Spleen (tissue), 7 donors: ENCODE data around the gene AGO4.

Source experiments
- POLR2A ChIP-seq, 3 donors: fragments of 450-650 bp; IDR thresholded peaks; one replicate each; pipeline ENCODE4 v1.5.1; 2017; ENCODE audit warnings: antibody characterized with exemption in 3 of 3, mild to moderate bottlenecking in 1 of 3
- POLR2AphosphoS5 ChIP-seq, 3 donors: sonication (generic); formaldehyde crosslinking; IDR thresholded peaks; one replicate each; pipeline ENCODE4 v1.5.1; 2017; ENCODE audit warnings: antibody characterized with exemption in 3 of 3
- TF ChIP-seq, protein P1 (sequence below), 11 experiments: fragments of 200-600 bp in 7 of 11; fragments of 450-650 bp in 4 of 11; sonication (generic) in 4 of 11; IDR thresholded peaks in 8 of 11; conservative IDR thresholded peaks in 3 of 11; 1 replicate in 7 of 11; 2 replicates in 4 of 11; pipeline versions ENCODE4 v1.4.0 to v1.8.0; 2016 to 2021; ENCODE audit warnings: antibody characterized with exemption in 11 of 11, inconsistent platforms in 4 of 11, mild to moderate bottlenecking in 1 of 11
- donor health status: DM: no; HTN: no; CAD: no; lungs with moderate emphysema.
- donor health status: DM: no; HTN: no; CAD: no.
- donor health status: DM: no; HTN: no; CAD: no.

DNA sequence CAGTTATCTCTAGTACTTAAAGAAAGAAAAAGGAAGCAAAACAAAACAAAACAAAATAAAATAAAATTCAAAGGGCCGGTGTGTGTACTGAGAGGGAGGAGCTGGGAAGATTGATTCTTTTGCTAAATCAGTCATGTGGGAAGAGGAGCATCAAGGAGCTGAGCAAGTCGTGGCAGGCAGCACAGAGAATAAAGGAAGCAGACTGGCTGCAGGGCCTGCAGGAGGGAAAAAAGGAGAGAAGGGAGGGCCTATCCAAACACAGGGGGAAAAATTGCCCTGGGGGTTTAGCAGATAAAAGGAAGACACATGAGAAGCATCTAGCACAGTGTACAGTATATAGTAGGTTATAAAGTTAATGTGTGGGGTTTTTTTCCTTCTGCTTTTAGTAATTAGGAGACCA is 27.6 kb downstream of the AGO4 start:
- TF ChIP-seq, protein P1, sequence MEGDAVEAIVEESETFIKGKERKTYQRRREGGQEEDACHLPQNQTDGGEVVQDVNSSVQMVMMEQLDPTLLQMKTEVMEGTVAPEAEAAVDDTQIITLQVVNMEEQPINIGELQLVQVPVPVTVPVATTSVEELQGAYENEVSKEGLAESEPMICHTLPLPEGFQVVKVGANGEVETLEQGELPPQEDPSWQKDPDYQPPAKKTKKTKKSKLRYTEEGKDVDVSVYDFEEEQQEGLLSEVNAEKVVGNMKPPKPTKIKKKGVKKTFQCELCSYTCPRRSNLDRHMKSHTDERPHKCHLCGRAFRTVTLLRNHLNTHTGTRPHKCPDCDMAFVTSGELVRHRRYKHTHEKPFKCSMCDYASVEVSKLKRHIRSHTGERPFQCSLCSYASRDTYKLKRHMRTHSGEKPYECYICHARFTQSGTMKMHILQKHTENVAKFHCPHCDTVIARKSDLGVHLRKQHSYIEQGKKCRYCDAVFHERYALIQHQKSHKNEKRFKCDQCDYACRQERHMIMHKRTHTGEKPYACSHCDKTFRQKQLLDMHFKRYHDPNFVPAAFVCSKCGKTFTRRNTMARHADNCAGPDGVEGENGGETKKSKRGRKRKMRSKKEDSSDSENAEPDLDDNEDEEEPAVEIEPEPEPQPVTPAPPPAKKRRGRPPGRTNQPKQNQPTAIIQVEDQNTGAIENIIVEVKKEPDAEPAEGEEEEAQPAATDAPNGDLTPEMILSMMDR (IDR thresholded peaks at IDR 0.05 in 8 of 11, conservative IDR thresholded peaks at IDR 0.05 in 3 of 11) = no peak
- no peak for TF ChIP-seq POLR2A (IDR thresholded peaks at IDR 0.05)
- TF ChIP-seq POLR2AphosphoS5 (IDR thresholded peaks at IDR 0.05) = no peak
